GM12875 (cell line): ENCODE results near the gene VAV2.

ENCODE experiments used
- H3K4me3 ChIP-seq: one replicate; pipeline ENCODE4 v1.5.1; 2011; ENCODE audit warnings: low read depth, low read length, control low read depth
- CTCF ChIP-seq: IDR thresholded peaks from 2 replicates; pipeline ENCODE4 v1.5.1; 2011; ENCODE audit warnings: low read depth, mild to moderate bottlenecking, control low read depth, inconsistent platforms, low read length, moderate library complexity, borderline replicate concordance; ENCODE audit not compliant: insufficient read depth

VAV2 gene

GRCh38 chr9:133737071-133737773, 254.9 kb downstream of the VAV2 start:
- TF ChIP-seq CTCF, result no peak
- no peak overlapping the region for H3K4me3 ChIP-seq

- no peak for TF ChIP-seq CTCF
Observed at GRCh38 chr9:133735931-133736330, 256.2 kb downstream of the VAV2 start.

GRCh38 chr9:133735415-133735775, 256.7 kb downstream of the VAV2 start:
- no peak overlapping the region for H3K4me3 ChIP-seq
- 0 out of 2 replicates have a peak, but pooled peaks have one; percentile 6 for TF ChIP-seq CTCF

More at GRCh38 chr9:133735931-133736330, 256.2 kb downstream of the VAV2 start:
- H3K4me3 ChIP-seq, result no peak overlapping the region

- no peak for TF ChIP-seq CTCF
- H3K4me3 ChIP-seq, result no peak overlapping the region
Observed at GRCh38 chr9:133734590-133735414, 257.3 kb downstream of the VAV2 start.

- TF ChIP-seq CTCF, result no peak
- no peak overlapping the region for H3K4me3 ChIP-seq
Observed at GRCh38 chr9:133733796-133734533, 258.2 kb downstream of the VAV2 start.

GRCh38 chr9:133733421-133733795, 258.7 kb downstream of the VAV2 start:
- no peak for TF ChIP-seq CTCF

More at GRCh38 chr9:133733421-133733795, 258.7 kb downstream of the VAV2 start:
- no peak overlapping the region for H3K4me3 ChIP-seq
